ENCODE results near the gene UBE2G1. TPM values are rescaled to one million over a fixed set of nuclear protein-coding genes. Genes with fewer than 3 reads are reported as not detected.

UBE2G1 gene
- total and polyA plus RNA-seq, 10 of the 15 experiments (the other 5 are each of a cell fraction or from before 2014, with no cell fraction given), result 24.4 to 139 (median 77.4) TPM

- TF ChIP-seq PRDM15 (CRISPR knock-in tag; IDR thresholded peaks at IDR 0.05) (no peak), IRF3 (IDR thresholded peaks at IDR 0.05) (no peak), PML (IDR thresholded peaks at IDR 0.05; ENCODE audit: low read length) (peak; percentile 55; the same call in 1 of the 2 replicates), CHD2 (IDR thresholded peaks at IDR 0.05; ENCODE audit: borderline replicate concordance, low read depth, low read length) (0 out of 2 replicates have a peak, but pooled peaks have one; percentile 31), TBL1XR1 (IDR thresholded peaks at IDR 0.05; ENCODE audit: low read depth, low read length) (0 out of 2 replicates have a peak, but pooled peaks have one; percentile 10), ZNF687 (IDR thresholded peaks at IDR 0.05) (peak; percentile 16), NKRF (conservative IDR thresholded peaks at IDR 0.05) (peak; percentile 69), YY1 (IDR thresholded peaks at IDR 0.05; ENCODE audit: low read depth, low read length) (peak; percentile 100), LARP7 (IDR thresholded peaks at IDR 0.05) (peak; percentile 93), NR2F1 (conservative IDR thresholded peaks at IDR 0.05) (peak; percentile 83), MAX (IDR thresholded peaks at IDR 0.05; ENCODE audit: low read depth, low read length) (peak; percentile 34; the same call in 1 of the 2 replicates), TCF3 (IDR thresholded peaks at IDR 0.05; ENCODE audit: borderline replicate concordance, insufficient read depth, low read depth, low read length) (0 out of 2 replicates have a peak, but pooled peaks have one; percentile 24)
These were observed at the start of gene UBE2G1 (continued) for GRCh38 chr17:4366327-4367063.
